ENCODE measurements around the gene LSM7. TPM values are rescaled to one million over a fixed set of nuclear protein-coding genes. Genes with fewer than 3 reads are reported as not detected.

LSM7 gene
- total RNA-seq, 4 donors from 2014 or later = 70.0 to 109 (median 77.5) TPM

DNA sequence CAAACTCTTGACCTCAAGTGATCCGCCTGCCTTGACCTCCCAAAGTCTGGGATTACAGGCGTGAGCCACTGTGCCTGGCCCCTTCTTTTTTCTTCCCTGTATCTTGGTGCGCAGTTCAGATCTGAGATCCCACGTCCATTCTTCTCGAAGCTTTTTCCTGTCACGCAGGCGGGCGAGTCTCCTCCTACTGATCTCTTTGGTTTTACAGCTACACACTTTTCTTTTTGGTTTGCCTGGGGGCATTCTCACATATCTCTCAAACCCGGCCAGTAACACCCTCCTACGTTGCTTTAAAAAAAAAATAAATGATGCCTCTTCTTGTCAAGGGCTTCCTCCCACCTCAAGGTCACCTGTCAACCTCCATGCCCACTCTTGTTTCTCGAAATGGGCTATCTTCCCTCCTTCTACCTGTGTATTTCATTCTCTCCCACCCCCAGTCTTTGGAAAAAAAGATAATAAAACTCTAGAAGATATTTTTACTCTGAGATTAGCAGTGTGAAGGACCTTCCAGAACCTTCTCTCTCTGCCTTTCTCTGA, 43.8 kb upstream of the LSM7 start:
- no peak overlapping the region for H3K27ac ChIP-seq
- no peaks in the 10 kb centered on the region for H3K36me3 ChIP-seq
- no peaks in the 10 kb centered on the region for H3K9me3 ChIP-seq
- intact Hi-C loops (cut with DNase I; ENCODE audit: low total_unique reads) (no loop called here), in situ Hi-C loops (cut with MboI; ENCODE audit: low sequenced_read_pairs in 4 of 4) (no loop called here)
- peaks cover 0 to 5% of the 10 kb centered on the region in 2 donors for H3K4me1 ChIP-seq
- DNase-seq = no peak
- H3K4me3 ChIP-seq = no peak overlapping the region
- TF ChIP-seq, protein P1, sequence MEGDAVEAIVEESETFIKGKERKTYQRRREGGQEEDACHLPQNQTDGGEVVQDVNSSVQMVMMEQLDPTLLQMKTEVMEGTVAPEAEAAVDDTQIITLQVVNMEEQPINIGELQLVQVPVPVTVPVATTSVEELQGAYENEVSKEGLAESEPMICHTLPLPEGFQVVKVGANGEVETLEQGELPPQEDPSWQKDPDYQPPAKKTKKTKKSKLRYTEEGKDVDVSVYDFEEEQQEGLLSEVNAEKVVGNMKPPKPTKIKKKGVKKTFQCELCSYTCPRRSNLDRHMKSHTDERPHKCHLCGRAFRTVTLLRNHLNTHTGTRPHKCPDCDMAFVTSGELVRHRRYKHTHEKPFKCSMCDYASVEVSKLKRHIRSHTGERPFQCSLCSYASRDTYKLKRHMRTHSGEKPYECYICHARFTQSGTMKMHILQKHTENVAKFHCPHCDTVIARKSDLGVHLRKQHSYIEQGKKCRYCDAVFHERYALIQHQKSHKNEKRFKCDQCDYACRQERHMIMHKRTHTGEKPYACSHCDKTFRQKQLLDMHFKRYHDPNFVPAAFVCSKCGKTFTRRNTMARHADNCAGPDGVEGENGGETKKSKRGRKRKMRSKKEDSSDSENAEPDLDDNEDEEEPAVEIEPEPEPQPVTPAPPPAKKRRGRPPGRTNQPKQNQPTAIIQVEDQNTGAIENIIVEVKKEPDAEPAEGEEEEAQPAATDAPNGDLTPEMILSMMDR (IDR thresholded peaks at IDR 0.05 in 4 of 5, conservative IDR thresholded peaks at IDR 0.05 in 1 of 5) = no peak
- TF ChIP-seq POLR2A (IDR thresholded peaks at IDR 0.05) = no peak
- no peaks in the 10 kb centered on the region for H3K27me3 ChIP-seq
- ATAC-seq = no peak

DNA sequence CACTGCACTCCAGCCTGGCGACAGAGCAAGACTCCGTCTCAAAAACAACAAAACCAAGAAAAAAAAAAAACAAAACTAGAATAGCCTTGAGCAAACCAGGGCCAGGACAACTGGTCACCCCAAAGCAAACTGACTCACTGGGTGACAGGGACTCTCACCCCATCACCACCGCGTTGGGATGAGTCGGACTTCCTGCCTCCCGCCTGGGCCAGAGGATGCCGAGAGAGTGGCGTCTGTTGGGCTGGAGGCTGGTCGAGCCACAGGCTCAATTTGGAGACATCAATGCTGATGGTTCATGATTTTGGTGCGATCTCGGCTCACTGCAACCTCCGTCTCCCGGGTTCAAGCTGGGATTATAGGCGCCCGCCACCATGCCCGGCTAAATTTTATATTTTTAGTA, 43.3 kb upstream of the LSM7 start:
- Histone ChIP-seq H3K27ac (no peak overlapping the region), H3K36me3 (no peaks in the 10 kb centered on the region), H3K27me3 (no peaks in the 10 kb centered on the region), H3K4me1 (peaks cover 0 to 2% of the 10 kb centered on the region in 2 donors), H3K9me3 (no peaks in the 10 kb centered on the region), H3K4me3 (no peak overlapping the region)
- DNase-seq = no peak
- no peak for TF ChIP-seq POLR2A (IDR thresholded peaks at IDR 0.05)
- TF ChIP-seq, protein P1 (IDR thresholded peaks at IDR 0.05 in 4 of 5, conservative IDR thresholded peaks at IDR 0.05 in 1 of 5) = no peak
- intact Hi-C loops (cut with DNase I; ENCODE audit: low total_unique reads) = no loop called here
- no peak for ATAC-seq
- in situ Hi-C loops (cut with MboI; ENCODE audit: low sequenced_read_pairs in 4 of 4) = no loop called here

DNA sequence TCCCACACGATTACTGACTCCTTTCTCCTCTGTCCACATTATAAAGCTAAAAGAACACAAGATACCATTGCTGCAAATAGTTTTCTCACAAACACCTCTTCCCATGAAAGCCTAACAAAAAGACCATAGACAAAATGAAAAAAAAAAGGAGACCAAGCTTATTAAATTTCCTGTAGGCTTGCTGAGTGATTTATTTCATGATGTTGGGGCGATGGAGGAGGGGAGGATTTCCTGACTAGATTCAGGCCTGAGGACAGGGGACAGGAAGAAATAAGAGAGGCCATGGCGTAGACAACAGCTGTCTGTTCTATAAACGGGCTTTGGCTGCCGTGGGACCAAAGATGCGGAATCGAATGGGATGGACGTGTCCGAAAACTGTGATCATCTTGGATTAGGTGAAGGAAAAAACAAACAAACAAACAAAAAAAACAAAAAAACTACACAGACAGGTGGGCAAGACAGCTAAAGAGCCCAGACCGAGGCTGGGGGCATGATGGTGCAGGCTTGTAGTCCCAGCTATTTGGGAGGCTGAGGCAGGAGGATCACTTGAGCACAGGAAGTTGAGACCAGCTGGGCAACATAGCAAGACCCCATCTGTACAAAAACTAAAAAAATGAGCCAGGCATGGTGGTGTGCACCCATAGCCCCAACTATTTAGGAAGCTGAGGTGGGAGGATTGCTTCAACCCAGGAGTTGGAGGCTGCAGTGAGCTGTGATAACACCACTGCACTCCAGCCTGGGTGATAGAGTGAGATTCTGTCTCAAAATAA, 37.0 kb upstream of the LSM7 start:
- intact Hi-C loops (cut with DNase I; ENCODE audit: low total_unique reads) (no loop called here), in situ Hi-C loops (cut with MboI; ENCODE audit: low sequenced_read_pairs in 4 of 4) (no loop called here)
- H3K4me3 ChIP-seq = no peak overlapping the region
- H3K4me1 ChIP-seq = no peaks in the 10 kb centered on the region
- no peak for TF ChIP-seq POLR2A (IDR thresholded peaks at IDR 0.05)
- TF ChIP-seq, protein P1 (IDR thresholded peaks at IDR 0.05 in 4 of 5, conservative IDR thresholded peaks at IDR 0.05 in 1 of 5) = no peak
- no peaks in the 10 kb centered on the region for H3K36me3 ChIP-seq
- peaks cover 31 to 37% (median 37%) of the 10 kb centered on the region in 3 donors for H3K27me3 ChIP-seq
- no peaks in the 10 kb centered on the region for H3K9me3 ChIP-seq
- ATAC-seq (no peak), DNase-seq (no peak)
- H3K27ac ChIP-seq = no peak overlapping the region

DNA sequence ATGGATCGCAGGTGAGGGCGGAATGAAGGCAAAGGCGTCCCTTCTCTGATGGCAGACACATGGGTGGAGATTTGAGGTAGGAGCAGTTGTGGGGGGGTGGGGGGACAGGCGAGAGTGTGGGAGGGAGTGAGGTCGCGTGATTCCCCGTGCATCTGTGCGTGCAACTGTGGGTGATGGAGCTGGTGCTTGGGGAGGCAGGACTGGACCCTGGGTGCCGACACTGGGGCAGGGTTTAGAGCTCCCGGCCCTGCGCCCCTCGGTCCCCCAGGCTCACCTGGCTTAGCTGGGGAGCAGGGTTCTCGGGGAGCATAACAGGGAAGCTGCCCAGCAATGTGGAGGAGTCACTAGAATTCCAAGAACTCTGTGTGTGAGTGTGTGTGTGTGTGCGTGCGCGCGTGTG, 35.0 kb upstream of the LSM7 start:
- H3K4me3 ChIP-seq = no peak overlapping the region
- H3K9me3 ChIP-seq = no peaks in the 10 kb centered on the region
- TF ChIP-seq POLR2A (IDR thresholded peaks at IDR 0.05) = no peak
- TF ChIP-seq, protein P1 (IDR thresholded peaks at IDR 0.05 in 4 of 5, conservative IDR thresholded peaks at IDR 0.05 in 1 of 5) = no peak
- H3K4me1 ChIP-seq = no peaks in the 10 kb centered on the region
- in situ Hi-C loops (cut with MboI; ENCODE audit: low sequenced_read_pairs in 4 of 4) = no loop called here
- peaks cover 33 to 44% (median 43%) of the 10 kb centered on the region in 3 donors for H3K27me3 ChIP-seq
- intact Hi-C loops (cut with DNase I; ENCODE audit: low total_unique reads) = no loop called here
- H3K36me3 ChIP-seq = no peaks in the 10 kb centered on the region
- no peak overlapping the region for H3K27ac ChIP-seq
- ATAC-seq = no peak
- no peak for DNase-seq
